HK-2 (cell line): Measurements from ENCODE around the gene DGKD.

Experiments used
- DNase-seq: peaks from one replicate; pipeline ENCODE4 v3.0.0-alpha.2; 2018; ENCODE audit not compliant: unreplicated experiment

The DGKD gene

GRCh38 chr2:233461481-233461891 is 107.2 kb downstream of the DGKD start:
- DNase-seq, result no peak

DNA sequence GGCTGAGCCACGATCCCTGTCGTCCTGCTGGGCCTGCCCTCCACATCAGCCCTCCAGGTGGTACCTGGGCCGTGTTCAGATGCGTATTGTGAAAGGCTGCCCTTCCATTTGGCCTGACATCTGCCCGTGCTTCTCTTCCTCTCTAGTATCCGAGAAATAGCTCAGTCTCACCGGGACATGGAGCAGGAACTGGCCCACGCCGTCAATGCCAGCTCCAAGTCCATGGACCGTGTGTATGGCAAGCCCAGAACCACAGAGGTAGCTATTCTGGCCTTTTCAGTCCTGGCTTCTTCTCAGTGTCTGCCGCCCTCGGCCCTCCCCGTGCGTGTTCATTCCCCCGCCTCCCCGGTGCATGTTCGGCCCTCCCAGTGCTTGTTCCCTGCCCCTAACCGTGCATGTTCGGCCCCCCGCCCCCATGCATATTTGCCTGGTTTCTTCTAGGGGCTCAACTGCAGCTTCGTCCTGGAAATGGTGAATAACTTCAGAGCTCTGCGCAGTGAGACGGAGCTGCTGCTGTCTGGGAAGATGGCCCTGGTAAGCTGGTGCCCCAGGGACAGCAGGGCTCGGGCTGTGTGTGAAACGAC is 108.0 kb downstream of the DGKD start:
- no peak for DNase-seq

GRCh38 chr2:233462826-233463470 is 108.7 kb downstream of the DGKD start:
- no peak for DNase-seq

- no peak for DNase-seq
Observed at GRCh38 chr2:233463586-233463985, 109.3 kb downstream of the DGKD start.

DNA sequence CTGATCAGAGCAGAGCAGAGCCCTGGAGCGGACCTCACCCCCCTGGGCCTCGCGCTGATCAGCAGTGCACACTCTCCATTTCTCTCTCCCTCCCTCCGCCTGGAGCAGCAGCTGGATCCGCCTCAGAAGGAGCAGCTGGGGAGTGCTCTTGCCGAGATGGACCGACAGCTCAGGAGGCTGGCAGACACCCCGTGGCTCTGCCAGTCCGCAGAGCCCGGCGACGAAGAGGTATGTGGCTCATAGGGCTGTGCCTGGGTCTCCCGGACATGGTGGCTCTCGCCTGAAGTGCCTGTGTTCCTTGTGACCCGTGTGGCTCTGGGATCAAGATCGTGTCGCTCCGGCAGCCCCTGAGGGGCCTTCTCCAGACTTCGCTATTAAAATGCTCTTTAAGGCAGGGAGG is 109.8 kb downstream of the DGKD start:
- DNase-seq, result no peak

- DNase-seq, result no peak
Observed at GRCh38 chr2:233464531-233465240, 110.4 kb downstream of the DGKD start.

DNA sequence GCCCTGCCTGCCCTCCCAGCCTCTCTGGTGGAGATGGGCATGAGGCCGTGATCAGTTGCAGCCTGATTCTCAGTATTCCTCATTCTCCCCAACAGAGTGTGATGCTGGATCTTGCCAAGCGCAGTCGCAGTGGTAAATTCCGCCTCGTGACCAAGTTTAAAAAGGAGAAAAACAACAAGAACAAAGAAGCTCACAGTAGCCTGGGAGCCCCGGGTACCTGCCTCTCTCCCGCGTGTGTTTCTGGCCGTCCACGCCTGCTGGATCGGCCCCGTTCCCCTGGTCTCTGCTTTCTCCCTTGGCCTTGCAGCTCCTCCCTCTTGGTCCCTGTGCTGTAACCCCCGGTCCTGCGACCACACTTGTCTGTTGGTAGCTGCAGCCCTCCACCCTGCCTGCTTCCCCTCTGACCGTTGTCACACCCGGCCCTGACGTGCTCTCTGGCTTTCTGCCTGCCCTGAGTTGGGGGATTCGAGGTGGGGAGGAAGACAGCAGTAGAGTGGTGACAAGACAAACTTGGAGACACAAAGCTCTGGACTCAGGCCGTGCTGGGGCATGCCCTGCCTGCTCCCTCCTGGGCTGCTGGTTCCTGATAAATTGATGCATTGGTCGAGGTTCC is 112.8 kb downstream of the DGKD start:
- DNase-seq, result no peak

GRCh38 chr2:233468047-233468740 is 113.9 kb downstream of the DGKD start:
- no peak for DNase-seq

DNA sequence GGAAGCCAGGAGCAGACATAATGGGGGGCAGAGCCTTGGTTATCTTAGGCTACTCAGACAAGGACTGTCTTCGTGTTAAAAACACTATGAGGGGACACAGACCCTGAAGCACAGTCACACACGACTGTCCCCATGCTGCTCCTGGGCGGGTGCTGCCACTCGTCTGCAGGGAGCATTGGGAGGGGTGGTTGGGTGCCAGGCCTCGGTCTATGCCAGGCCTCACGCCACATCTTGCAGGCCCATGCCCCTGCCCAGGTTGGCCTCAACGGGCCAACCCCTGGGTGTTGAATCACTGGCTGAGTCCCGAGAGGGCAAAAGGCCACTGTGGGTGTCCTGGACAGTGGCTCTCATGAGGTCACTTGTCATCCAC is 114.4 kb downstream of the DGKD start:
- no peak for DNase-seq

GRCh38 chr2:233469261-233470010 is 115.1 kb downstream of the DGKD start:
- DNase-seq, result no peak

DNA sequence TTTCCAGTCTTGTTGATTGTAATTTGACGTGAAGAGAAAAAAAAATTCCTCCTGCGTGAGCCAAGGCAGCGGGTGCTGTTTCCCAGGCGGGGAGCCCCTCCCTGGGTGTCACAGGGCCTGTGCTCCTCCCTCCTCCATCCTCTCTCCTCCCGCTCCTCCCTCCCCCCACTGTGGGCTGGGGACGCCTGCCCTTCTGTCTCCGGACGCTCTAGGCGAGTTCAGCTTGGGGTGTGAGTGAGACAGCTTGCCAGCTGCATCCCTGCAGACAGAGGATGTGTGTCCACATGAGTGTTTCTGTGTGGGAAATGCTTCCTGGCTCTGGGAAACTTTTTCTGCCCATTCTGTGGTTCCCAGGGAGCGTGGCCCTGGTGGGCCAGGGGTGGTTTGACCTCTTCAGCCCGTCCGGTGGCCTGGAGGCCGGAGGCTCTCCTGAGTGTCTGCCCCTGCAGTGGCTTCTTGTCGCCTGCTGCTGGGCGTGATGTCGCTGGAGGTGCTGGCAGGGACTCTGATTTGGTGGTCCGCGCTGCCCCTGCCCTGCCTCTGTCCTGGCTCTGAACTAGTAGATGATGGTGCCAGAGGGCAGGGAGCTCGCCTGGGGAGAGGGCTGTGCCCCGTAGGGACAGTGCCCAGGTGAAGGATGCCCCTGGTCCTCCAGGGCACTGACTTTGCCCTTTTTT is 115.9 kb downstream of the DGKD start:
- no peak for DNase-seq

DNA sequence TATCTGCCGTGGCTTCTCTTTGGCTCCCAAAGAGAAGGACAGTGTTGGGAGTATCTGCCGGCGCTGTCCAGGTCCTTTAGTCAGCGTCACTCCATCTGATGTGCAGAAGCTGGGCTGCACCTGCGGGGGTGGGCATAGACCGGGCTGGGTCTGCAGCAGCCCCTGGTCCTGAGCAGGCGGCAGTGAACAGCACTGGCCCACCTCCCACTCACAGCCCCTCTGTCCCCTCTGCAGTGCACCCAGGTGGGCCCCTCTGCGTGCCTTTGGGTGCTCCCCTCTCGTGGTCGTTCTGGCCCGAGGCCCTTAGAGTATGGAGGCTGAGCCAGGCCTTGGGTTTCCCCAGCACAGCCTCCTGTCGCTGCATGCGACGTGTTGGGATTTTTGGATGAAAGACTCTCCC is 116.5 kb downstream of the DGKD start:
- no peak for DNase-seq

- no peak for DNase-seq
Observed at GRCh38 chr2:233471291-233472035, 117.2 kb downstream of the DGKD start.

DNA sequence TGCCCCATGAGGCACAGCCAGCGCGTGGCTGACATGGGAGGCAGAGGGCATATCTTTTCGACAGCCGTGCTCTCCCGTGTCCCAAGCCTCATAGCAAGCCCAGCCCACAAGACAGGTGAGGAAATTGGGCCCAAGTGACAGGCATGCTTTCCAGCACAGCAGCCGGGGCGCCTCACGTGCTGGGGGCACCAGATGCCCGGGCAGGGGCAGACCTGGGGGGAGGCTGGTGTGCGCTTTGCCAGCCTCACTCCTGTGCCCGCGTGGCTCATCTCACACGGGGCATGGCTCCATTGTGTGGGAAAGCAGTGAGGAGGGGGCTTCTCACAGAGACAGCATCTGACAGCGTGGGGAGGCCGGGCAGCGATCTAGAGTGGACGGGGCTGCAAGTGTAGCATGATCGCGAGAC is 119.1 kb downstream of the DGKD start:
- no peak for DNase-seq

DNA sequence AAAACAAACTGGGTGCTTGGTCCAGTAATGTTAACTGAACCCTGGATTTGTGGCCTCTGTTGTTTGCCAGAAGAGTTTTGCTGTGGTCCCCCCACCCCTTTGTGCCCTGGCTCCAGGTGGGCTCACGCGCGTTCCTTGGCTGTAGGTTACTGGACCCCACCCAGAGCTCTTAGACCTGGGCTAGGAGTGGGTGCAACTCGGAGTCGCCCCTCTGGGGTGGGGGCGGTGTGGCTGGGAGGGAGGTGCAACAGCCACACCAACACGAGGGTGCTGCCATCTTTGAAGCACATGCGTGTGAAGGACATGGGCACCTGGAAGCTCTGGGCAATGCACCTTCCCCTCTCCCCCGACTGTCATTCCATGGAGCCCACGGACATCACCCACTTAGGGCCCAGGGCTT is 119.6 kb downstream of the DGKD start:
- no peak for DNase-seq

- no peak for DNase-seq
Observed at GRCh38 chr2:233474308-233475160, 120.2 kb downstream of the DGKD start.

DNA sequence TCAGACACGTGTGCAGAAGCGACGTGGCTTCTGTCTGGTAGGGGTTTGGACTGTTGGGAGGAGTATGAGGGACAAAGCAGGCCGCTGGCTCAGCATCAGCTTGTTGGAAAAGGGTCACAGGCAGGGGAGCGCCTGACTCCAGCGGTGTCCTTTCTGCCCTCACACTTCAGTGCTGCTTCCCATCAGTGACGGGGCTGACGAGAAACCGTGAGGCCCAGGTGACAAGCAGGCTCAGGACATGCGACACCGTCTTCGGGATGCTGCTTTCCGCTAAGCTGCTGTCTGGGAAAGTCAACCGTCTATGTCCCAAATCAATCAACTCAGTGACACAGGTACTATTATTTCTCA is 121.7 kb downstream of the DGKD start:
- DNase-seq, result no peak

DNA sequence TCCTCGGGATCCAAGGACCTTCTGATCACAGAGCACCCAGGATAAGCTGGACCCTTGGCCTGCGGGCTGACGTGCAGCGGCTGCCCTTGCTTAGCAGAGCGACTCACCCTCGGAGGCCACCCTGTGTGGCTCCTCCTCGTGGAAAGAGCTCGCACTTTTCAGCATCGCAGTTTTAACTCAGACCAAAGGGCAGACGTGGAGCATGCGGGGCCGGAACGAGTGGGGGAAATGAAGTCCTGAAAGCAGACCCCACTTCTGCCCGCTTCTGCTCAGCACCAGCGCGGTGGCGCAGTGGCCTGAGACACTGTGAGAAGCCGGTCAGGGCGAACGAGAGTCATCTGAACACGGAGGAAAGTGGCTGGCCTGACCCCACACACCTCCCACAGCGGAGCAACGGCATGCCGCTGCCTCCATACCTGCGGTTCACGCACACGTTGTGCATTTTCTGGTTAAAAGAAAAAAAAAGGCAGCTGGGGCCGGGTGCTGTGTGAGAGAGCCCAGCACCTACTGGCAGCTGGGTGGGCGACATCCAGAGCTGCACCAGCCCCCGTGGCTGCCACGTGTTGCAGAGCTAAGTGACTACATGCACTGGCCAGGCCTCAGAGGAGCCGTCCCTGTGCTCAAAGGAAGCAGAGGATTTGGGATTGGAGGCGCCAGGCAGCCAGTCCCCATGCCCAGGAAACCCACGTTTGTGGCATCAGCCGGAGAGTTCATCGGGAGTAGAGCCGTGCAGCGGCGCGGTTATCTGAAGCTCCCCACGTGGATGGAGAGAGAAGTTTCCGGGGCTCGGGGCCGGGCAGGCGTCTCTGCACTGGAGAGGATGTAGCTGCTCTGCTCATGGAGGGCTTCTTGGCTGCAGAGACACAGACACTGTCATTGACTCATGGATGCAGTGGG is 122.6 kb downstream of the DGKD start:
- DNase-seq, result no peak
